Measurements from ENCODE around the gene CCDC33.
A peak's percentile ranks its signal among the peaks of the same experiment; 100 is the strongest.

Gene CCDC33

DNA sequence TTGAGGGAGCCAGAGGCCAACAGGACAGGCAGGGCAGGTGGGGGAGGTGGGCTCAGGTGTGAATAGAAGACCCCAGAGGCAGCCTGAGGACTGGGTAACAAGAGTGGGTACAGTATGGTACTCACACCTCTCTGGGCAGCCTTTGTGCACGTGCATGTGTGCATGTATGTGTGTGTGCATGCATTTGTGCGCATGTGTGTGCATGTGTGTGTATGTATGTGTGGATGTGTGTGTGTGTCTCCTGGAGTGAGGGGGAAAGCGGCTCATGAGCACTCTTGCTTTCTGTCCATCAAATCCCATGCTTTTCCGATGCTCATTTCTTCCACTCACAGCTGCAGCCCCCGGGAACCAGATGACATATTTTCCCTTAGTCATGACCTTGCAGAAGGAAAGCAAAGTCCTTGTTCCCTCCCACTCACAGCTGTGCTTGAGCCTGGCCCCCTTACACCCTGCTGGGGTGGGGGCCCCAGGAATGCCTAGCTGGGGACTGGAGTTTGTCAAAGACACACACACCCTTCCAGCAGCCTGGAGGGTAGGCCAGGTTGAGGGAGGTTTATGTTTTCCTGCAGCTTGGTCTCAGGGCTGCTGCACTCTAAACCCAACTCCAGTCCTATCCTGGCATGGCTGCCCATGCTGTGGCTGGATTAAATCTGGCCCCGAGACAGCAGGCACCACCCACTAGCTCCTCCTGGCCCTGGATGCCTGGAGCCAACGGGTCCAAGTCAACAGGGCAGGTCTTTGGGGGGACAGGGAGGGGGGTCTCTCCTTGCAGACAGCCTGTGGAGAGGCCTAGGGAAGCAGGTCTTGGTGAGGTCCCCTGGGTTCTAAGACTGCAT lies 22.5 kb downstream of the CCDC33 start:
- no peak for DNase-seq (ENCODE audit: low spot score)

DNA sequence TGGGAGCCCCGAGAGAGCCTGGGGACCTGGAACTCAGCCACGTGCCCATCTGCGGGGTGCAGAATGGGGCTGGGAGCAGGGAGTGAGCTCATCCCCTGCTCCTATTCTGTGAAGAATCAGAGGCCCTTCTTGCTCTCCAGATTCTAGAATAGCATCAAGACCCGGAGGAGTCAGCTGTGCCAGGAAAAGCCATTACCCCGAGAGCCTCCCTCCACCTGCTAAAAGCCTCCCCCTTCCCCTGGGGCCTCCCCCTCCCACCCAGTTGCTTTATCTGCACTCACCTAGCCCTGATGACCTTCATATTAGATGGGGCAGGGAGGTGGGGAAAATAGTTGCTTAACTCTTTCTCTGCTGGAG lies 23.1 kb downstream of the CCDC33 start:
- no peak for DNase-seq (ENCODE audit: low spot score)

DNA sequence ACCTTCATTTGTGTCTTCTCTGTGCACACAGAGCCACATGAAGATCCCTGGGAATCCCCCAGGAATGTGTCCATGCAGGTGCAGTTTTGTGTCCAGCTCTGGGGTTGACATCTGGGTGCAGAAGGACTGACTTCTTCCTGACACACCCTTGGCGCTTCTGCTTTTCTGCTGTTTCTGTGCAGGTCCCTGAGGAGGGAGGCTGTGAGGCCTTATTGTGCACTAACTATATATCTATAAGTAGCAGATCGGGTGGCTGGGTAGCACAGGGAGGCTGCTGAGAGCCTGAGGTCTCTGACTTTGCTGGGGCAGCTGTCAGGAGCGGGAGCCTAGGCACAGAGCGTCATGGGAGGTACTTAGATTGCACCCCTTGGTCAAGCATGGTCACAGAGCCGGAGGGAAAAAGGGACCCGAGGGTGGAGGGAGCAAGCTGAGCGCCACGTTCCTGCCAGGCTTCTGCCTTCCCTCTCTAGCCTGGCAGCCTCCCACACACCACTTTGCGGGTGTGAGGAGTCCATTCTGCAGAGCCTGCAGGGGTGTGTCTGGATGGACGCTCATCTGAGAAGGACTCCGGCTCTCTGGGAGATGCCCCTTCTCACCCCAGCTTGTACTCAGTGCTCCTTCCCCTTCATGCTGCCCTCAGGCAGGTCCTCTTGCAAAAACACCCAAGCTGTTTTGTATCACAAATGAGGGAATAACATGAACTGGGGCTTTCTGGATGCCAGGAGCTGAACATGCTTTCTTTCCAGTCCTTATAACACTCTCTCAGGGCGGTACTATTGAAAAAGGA lies 23.9 kb downstream of the CCDC33 start:
- DNase-seq (ENCODE audit: low spot score): no peak

GRCh38 chr15:74261041-74261440 lies 24.9 kb downstream of the CCDC33 start:
- DNase-seq (ENCODE audit: low spot score): no peak

- no peak for DNase-seq (ENCODE audit: low spot score)
Observed at GRCh38 chr15:74261685-74262084, 25.6 kb downstream of the CCDC33 start.

- no peak for DNase-seq (ENCODE audit: low spot score)
Observed at GRCh38 chr15:74262151-74262550, 26.0 kb downstream of the CCDC33 start.

GRCh38 chr15:74262625-74263024 lies 26.5 kb downstream of the CCDC33 start:
- DNase-seq (ENCODE audit: low spot score): no peak

GRCh38 chr15:74263466-74263865 lies 27.3 kb downstream of the CCDC33 start:
- DNase-seq (ENCODE audit: low spot score): no peak

DNA sequence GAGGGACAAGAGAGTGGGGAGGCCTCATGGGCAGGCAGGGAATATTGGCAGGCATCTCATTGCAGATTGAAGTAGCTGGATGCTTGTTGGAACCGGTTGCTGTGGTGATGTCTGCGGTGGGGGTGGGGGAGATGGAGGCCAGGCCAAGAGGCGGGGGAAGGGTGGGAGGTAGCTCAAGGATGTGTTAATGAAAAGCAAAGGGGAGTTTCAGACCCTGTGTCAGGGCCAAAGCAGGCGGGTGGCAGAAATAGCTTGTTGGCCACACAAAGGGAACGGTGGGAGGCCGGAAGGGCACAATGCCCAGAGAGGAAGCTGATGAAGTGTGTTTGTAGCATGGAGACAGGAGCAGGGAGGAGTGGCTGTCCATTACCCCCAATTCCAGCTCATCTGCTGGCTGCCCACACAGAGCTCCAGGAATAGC lies 28.0 kb downstream of the CCDC33 start:
- no peak for DNase-seq (ENCODE audit: low spot score)

GRCh38 chr15:74265046-74265639 lies 29.0 kb downstream of the CCDC33 start:
- DNase-seq (ENCODE audit: low spot score): no peak

- no peak for DNase-seq (ENCODE audit: low spot score)
Observed at GRCh38 chr15:74268020-74268419, 31.9 kb downstream of the CCDC33 start.

DNA sequence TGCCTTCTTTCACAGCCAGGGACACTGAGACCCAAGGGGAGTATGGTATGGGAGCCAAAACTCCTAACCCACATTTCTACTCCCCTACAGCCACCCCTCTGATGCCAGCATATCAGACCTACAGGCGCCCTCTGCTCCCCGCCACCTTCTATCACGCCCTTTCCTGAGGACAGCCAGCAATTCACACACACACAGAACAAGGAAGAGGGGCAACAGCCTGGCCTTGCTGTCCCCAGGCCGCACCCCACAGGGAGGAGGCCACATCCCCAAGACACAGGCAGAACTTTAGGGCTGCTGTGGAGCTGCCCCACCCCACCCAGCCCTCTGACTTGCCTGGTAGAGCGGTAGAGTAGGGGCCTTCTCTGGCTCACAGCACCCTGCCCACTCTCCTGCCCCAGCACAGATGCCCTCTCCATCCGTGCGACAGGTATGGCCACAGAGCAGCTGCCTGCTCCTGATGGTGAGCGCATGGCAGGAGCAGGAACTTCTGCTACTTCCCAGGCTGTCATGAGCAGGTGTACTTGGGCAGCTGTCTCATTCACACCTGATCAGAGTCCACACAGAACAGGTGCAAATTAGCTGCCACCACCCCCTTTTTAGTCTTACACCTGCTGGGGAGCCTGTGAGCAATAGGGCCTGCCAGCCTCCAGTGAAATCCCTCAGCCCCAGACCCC lies 33.4 kb downstream of the CCDC33 start:
- peak; percentile 43 for DNase-seq (ENCODE audit: low spot score)

- no peak for DNase-seq (ENCODE audit: low spot score)
Observed at GRCh38 chr15:74270155-74270554, 34.0 kb downstream of the CCDC33 start.

- DNase-seq (ENCODE audit: low spot score): no peak
Observed at GRCh38 chr15:74270854-74271520, 34.9 kb downstream of the CCDC33 start.

DNA sequence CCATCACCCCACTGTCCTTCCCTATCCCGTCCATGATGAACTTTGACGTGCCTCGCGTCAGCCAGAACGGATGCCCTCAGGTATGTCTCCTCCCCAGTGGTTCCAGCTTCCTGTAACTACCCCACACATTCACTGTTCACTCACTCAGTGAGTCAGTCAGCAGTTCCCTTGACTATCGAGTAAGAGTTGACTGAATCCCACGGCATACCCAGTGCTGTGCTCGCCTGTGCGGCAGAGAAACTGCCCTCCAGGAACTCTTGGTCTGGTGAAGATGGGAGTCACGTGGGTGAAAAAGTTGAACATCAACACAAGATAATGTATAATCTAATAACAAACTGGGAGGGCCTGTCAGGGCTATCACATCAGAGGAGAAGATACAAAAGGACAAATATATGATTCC lies 36.7 kb downstream of the CCDC33 start:
- DNase-seq (ENCODE audit: low spot score): no peak

DNA sequence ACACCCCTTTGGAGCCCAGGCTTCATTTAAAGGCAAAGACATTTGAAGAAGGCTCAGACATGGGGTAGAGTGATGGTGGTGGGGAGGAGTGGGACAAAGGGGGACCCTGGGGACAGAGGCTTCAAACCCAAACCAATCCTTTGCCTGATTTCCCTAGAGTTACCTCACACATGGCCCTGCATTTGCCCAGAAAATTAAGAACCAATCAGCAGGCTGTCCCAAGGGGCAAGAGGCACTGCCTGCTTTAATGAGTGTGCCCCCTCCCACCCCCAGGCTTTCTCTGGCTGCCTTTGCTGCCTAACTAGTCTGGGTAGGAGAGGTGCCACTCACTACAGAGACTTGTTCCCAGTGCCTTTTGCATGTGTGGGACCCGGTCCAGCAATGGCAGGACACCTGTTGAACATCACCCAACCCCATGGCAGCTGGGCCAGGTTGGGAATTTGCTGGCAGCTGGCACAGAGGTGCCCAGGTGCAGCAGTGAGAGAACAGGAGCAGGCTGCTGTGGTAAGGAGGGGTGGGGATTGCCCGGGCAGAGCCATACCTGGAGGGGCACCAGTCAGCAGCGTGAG lies 38.4 kb downstream of the CCDC33 start:
- no peak for DNase-seq (ENCODE audit: low spot score)

DNA sequence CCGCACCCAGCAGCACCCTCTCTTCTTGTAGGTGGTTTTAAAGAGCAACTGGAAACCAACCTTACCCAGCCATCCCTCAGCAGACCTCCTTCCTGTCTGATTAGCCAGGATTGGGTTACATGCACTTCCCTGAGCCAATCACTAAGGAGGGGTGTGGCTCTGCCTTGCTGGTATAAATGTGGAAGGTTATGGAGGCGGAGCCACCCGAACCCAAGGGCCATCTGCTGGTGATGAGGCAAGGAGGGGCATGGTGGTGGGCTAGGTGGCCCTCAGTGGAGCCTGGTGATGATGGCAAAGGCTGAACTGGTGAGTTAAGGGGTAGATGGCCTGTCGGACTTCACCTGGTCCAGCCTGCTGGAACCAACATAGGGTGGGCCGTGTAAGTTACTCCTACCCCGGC lies 39.8 kb downstream of the CCDC33 start:
- peak; percentile 34 for DNase-seq (ENCODE audit: low spot score)

- DNase-seq (ENCODE audit: low spot score): no peak
Observed at GRCh38 chr15:74276560-74276959, 40.4 kb downstream of the CCDC33 start.

GRCh38 chr15:74277242-74277810 lies 41.2 kb downstream of the CCDC33 start:
- no peak for DNase-seq (ENCODE audit: low spot score)

- no peak for DNase-seq (ENCODE audit: low spot score)
Observed at GRCh38 chr15:74278207-74278606, 42.1 kb downstream of the CCDC33 start.

All from SW480 (cell line).